Measurements from ENCODE around the gene MPZL1. TPM values are rescaled to one million over a fixed set of nuclear protein-coding genes. Genes with fewer than 3 reads are reported as not detected.
"Not testable (repeated sequence)": the region's sequence is repeated elsewhere in the genome, so short reads cannot be mapped to it uniquely, and the experiment has no call there.

Gene MPZL1
- total and polyA plus RNA-seq, 2 donors (not counting 3 experiments of a cell fraction or from before 2014, with no cell fraction given), result 41.7 to 99.1 TPM

GRCh38 chr1:167718914-167719691 lies 2.7 kb upstream of the MPZL1 start:
- Histone ChIP-seq H3K4me2 (ENCODE audit: insufficient read depth, low read length) (no peak overlapping the region), H2AFZ (ENCODE audit: low read depth, low read length) (no peak overlapping the region), H3K9me1 (replicated peaks; ENCODE audit: control insufficient read depth, extremely low read depth, insufficient read depth, low read length) (no peaks in the 10 kb centered on the region), H3K9me3 (replicated peaks; ENCODE audit: control insufficient read depth, insufficient read depth, low read length) (no peaks in the 10 kb centered on the region), H4K20me1 (replicated peaks; ENCODE audit: control insufficient read depth, extremely low read depth, insufficient read depth, low read length) (no peaks in the 10 kb centered on the region), H3K27ac (ENCODE audit: insufficient read depth, low read depth, low read length) (no peak overlapping the region), H3K9ac (replicated peaks; ENCODE audit: extremely low read depth, insufficient read depth, low read length) (no peak overlapping the region), H3K36me3 (ENCODE audit: control insufficient read depth in 2 of 2, extremely low read depth in 1 of 2, insufficient read depth in 2 of 2, low read length in 2 of 2) (no peaks in the 10 kb centered on the region), H3K79me2 (ENCODE audit: control insufficient read depth, insufficient read depth, low read length) (peaks cover 21% of the 10 kb centered on the region), H3K4me1 (ENCODE audit: control insufficient read depth, extremely low read depth, insufficient read depth, low read length) (peaks cover 24% of the 10 kb centered on the region), H3K4me3 (replicated peaks in 1 of 3; ENCODE audit: insufficient read depth in 1 of 3, low read depth in 1 of 3, low read length in 3 of 3) (no peak overlapping the region), H3K27me3 (ENCODE audit: control insufficient read depth in 2 of 2, insufficient read depth in 2 of 2, low read length in 2 of 2) (no peaks in the 10 kb centered on the region)
- dilution Hi-C loops (cut with MboI; ENCODE audit: extremely low pct_ligation_motif_present, low sequenced_read_pairs) (no loop called here), intact Hi-C loops (cut with micrococcal nuclease) (loop anchor here (10.0 kb wide), 1 partner anchor 1646 kb away; the partner anchor contains the start of genes BLZF1 and NME7)
- TF ChIP-seq, protein P1, sequence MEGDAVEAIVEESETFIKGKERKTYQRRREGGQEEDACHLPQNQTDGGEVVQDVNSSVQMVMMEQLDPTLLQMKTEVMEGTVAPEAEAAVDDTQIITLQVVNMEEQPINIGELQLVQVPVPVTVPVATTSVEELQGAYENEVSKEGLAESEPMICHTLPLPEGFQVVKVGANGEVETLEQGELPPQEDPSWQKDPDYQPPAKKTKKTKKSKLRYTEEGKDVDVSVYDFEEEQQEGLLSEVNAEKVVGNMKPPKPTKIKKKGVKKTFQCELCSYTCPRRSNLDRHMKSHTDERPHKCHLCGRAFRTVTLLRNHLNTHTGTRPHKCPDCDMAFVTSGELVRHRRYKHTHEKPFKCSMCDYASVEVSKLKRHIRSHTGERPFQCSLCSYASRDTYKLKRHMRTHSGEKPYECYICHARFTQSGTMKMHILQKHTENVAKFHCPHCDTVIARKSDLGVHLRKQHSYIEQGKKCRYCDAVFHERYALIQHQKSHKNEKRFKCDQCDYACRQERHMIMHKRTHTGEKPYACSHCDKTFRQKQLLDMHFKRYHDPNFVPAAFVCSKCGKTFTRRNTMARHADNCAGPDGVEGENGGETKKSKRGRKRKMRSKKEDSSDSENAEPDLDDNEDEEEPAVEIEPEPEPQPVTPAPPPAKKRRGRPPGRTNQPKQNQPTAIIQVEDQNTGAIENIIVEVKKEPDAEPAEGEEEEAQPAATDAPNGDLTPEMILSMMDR (IDR thresholded peaks at IDR 0.05; ENCODE audit: extremely low read depth in 1 of 2, insufficient read depth in 1 of 2, low read depth in 1 of 2, low read length in 2 of 2), result no peak
- no peak for TF ChIP-seq MYC (IDR thresholded peaks at IDR 0.05; ENCODE audit: low read depth, low read length)
- TF ChIP-seq JUN (IDR thresholded peaks at IDR 0.05; ENCODE audit: borderline replicate concordance, insufficient read depth, insufficient read length, low read depth), result no peak
- no peak for TF ChIP-seq GATA2 (IDR thresholded peaks at IDR 0.05; ENCODE audit: insufficient read depth, insufficient read length, low read depth, low read length)
- TF ChIP-seq EZH2 (IDR thresholded peaks at IDR 0.05; ENCODE audit: borderline replicate concordance, low read depth, low read length, severe bottlenecking), result no peak
- TF ChIP-seq POLR2A (IDR thresholded peaks at IDR 0.05; ENCODE audit: low read depth, low read length), result no peak
- TF ChIP-seq POLR2AphosphoS5 (IDR thresholded peaks at IDR 0.05; ENCODE audit: insufficient read depth, low read depth, low read length), result no peak
- TF ChIP-seq, protein P2, sequence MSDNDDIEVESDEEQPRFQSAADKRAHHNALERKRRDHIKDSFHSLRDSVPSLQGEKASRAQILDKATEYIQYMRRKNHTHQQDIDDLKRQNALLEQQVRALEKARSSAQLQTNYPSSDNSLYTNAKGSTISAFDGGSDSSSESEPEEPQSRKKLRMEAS (IDR thresholded peaks at IDR 0.05; ENCODE audit: insufficient read depth, insufficient read length), result no peak
- no peak for TF ChIP-seq FOS (IDR thresholded peaks at IDR 0.05; ENCODE audit: borderline replicate concordance, insufficient read depth, low read length)
- no peak for FAIRE-seq
- no peak for DNase-seq (ENCODE audit: low read depth, low spot score)
- POLR2A ChIA-PET, result no interaction called here
- CTCF ChIA-PET, result no interaction called here
- no TSS peak for BruUV-seq (replicated peaks)

- DNase-seq (ENCODE audit: low read depth, low spot score); FAIRE-seq; POLR2A ChIA-PET; H3K27ac ChIP-seq (ENCODE audit: insufficient read depth, low read depth, low read length); H3K27me3 ChIP-seq (ENCODE audit: control insufficient read depth in 2 of 2, insufficient read depth in 2 of 2, low read length in 2 of 2); H3K9ac ChIP-seq (replicated peaks; ENCODE audit: extremely low read depth, insufficient read depth, low read length); H3K9me3 ChIP-seq (replicated peaks; ENCODE audit: control insufficient read depth, insufficient read depth, low read length); H4K20me1 ChIP-seq (replicated peaks; ENCODE audit: control insufficient read depth, extremely low read depth, insufficient read depth, low read length); H3K36me3 ChIP-seq (ENCODE audit: control insufficient read depth in 2 of 2, extremely low read depth in 1 of 2, insufficient read depth in 2 of 2, low read length in 2 of 2); H3K4me2 ChIP-seq (ENCODE audit: insufficient read depth, low read length); H2AFZ ChIP-seq (ENCODE audit: low read depth, low read length); H3K4me3 ChIP-seq (replicated peaks in 1 of 3; ENCODE audit: insufficient read depth in 1 of 3, low read depth in 1 of 3, low read length in 3 of 3); H3K9me1 ChIP-seq (replicated peaks; ENCODE audit: control insufficient read depth, extremely low read depth, insufficient read depth, low read length); dilution Hi-C loops (cut with MboI; ENCODE audit: extremely low pct_ligation_motif_present, low sequenced_read_pairs); BruUV-seq (replicated peaks): not testable (repeated sequence)
- H3K79me2 ChIP-seq (ENCODE audit: control insufficient read depth, insufficient read depth, low read length), result peaks cover 29% of the 10 kb centered on the region
- intact Hi-C loops (cut with micrococcal nuclease), result loop anchor here (5.0 to 10.0 kb wide), 2 partner anchors 417 to 1645 kb away; partner anchors contain the start of genes BLZF1, GPR161 and NME7
- peaks cover 26% of the 10 kb centered on the region for H3K4me1 ChIP-seq (ENCODE audit: control insufficient read depth, extremely low read depth, insufficient read depth, low read length)
- CTCF ChIA-PET, result interaction anchor here (2.1 kb wide), 1 partner anchor 362 kb away, joined by 29 read pairs; no protein-coding TSS in a partner anchor
Observed at GRCh38 chr1:167719715-167720421, 1.9 kb upstream of the MPZL1 start.
